ENCODE data around the gene TIMM29. TPM values are rescaled to one million over a fixed set of nuclear protein-coding genes. Genes with fewer than 3 reads are reported as not detected.

TIMM29 gene
- total RNA-seq: 10 to 100 TPM; 14.7 to 22.4 (median 20.0) TPM
- polyA plus RNA-seq: 10 to 100 TPM; 13.8 to 15.1 TPM
- long read RNA-seq, donor 1, transcript TIMM29-201 (2 exons, 1,425 nt): major isoform, 9 of 14 reads
- long read RNA-seq, donor 1, partial matches to known transcripts: 2 of 14 reads
- long read RNA-seq, donor 1, other reads (novel, unspliced or antisense): 3 of 14 reads
- long read RNA-seq, donor 2, transcript TIMM29-201 (2 exons, 1,425 nt): major isoform, 22 of 23 reads
- long read RNA-seq, donor 2, partial matches to known transcripts: 0 of 23 reads
- long read RNA-seq, donor 2, other reads (novel, unspliced or antisense): 0 of 23 reads
- long read RNA-seq, donor 3, transcript TIMM29-201 (2 exons, 1,425 nt): major isoform, 9 of 10 reads
- long read RNA-seq, donor 3, partial matches to known transcripts: 1 of 10 reads
- long read RNA-seq, donor 3, other reads (novel, unspliced or antisense): 0 of 10 reads

DNA sequence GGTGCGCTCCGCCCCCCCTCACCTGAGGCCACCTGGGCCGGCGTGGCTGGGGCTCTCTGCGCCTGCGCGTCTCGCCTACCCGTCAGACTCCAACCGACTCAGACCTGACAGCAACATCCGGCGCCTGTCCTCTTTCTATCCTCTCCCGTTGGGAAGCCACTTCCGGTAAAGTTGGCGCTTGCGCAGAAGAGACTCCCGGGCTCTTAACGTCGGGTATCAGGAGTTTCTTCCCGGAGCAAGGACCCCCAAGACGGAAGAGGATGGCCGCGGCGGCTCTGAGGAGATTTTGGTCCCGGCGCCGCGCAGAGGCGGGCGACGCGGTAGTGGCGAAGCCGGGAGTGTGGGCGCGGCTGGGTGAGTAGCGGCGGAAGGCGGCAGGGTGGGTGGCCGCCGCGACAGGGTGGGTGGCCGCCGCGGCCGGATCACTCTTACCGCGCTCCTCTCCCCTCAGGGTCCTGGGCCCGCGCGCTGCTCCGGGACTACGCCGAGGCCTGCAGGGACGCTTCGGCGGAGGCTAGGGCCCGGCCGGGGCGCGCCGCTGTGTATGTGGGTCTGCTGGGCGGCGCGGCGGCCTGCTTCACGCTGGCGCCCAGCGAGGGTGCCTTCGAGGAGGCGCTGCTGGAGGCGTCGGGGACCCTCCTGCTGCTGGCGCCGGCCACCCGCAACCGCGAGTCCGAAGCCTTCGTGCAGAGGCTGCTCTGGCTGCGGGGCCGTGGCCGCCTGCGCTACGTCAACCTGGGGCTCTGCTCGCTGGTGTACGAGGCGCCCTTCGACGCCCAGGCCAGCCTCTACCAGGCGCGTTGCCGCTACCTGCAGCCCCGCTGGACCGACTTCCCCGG is at the start of gene TIMM29, which contains the start of gene YIPF2:
Gene TIMM29 (plus strand): TSS at position 249 of the 839 bp plus-strand sequence. CDS start 12 bp downstream, at position 261.
Gene YIPF2 (minus strand): TSS at position 77 of the 839 bp plus-strand sequence. CDS start 229 bp downstream, outside the sequence.
- peak; percentile 95 to 98 (median 97) for DNase-seq
- no peaks in the 10 kb centered on the region for H3K9me3 ChIP-seq
- H3K27me3 ChIP-seq: no peaks in the 10 kb centered on the region
- H3K36me3 ChIP-seq: no peaks in the 10 kb centered on the region
- TF ChIP-seq POLR2A (IDR thresholded peaks at IDR 0.05): peak; percentile 39
- TF ChIP-seq, protein P1, sequence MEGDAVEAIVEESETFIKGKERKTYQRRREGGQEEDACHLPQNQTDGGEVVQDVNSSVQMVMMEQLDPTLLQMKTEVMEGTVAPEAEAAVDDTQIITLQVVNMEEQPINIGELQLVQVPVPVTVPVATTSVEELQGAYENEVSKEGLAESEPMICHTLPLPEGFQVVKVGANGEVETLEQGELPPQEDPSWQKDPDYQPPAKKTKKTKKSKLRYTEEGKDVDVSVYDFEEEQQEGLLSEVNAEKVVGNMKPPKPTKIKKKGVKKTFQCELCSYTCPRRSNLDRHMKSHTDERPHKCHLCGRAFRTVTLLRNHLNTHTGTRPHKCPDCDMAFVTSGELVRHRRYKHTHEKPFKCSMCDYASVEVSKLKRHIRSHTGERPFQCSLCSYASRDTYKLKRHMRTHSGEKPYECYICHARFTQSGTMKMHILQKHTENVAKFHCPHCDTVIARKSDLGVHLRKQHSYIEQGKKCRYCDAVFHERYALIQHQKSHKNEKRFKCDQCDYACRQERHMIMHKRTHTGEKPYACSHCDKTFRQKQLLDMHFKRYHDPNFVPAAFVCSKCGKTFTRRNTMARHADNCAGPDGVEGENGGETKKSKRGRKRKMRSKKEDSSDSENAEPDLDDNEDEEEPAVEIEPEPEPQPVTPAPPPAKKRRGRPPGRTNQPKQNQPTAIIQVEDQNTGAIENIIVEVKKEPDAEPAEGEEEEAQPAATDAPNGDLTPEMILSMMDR (IDR thresholded peaks at IDR 0.05): no peak
- no peak for TF ChIP-seq EP300 (IDR thresholded peaks at IDR 0.05)
- H3K4me3 ChIP-seq: peak within 1 kb of the TSS; percentile 93
- H3K4me1 ChIP-seq (ENCODE audit: insufficient read depth): peaks cover 15% of the 10 kb centered on the region
- peak within 1 kb of the TSS; percentile 69 to 70 for H3K27ac ChIP-seq
- 0 to 1% (median 0%) methylated on average over 48 to 96 of the region's 96 CpGs for WGBS, 3 donors
- intact Hi-C loops (cut with DNase I): loop anchor here in 2 of 4 donors (5.0 to 10.0 kb wide), 2 partner anchors 54 to 56 kb away; partner anchors contain the start of gene CARM1 (in 2 of the 2)

DNA sequence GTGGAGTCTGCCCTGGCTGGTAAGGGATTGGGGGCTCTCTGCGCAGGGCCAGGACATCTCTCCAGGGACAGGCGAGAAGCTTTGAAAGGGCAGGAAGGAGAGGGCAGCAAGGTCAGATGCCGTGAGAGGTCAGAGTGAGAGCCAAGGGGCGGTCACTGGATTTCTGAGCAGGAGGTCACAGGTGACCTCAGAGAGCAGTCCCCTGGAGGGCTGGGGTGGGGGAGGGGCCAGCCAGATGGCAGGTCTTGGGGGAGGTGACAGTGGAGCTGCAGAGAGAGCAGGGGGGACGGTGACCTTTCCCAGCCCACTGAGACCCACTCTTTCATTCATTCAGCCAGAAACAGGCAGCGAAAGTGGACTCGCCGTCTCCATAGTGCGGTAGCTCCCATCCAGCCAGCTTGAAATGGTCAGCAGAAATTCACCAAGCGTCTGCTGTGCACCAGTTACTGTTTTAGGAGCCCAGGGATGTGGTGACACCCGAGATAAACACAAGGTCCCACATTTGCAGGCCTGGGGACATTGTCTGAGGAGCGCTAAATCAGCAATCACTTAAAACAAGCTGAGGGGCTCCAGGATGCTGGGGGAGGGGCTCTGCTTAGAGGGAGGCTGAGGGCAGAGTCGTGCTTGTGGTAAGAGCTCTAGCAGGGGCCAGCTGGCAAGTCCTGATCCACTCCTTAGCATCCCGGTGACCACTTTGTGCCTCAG is 47.1 kb upstream of the TIMM29 start:
- H3K4me1 ChIP-seq (ENCODE audit: insufficient read depth): peaks cover 12% of the 10 kb centered on the region
- no peak for DNase-seq
- H3K27ac ChIP-seq: no peak overlapping the region

DNA sequence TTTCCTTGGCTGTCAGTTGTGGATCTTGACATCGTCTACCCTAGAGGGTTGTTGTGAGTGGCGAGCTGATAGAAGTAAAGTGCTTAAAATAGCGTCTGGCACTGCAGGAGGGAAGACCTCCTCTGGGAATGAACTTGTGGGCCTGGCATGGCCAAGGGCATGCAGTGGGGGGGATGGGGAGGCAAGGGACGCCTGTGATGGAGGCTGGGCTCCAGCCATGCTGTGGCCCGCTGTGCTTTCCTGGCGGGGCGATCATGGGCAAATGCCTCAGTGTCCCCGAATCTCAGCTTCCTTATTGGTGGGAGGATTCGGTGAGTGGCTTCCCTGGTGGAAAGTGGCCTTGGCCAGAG is 46.5 kb upstream of the TIMM29 start:
- Histone ChIP-seq H3K36me3 (no peaks in the 10 kb centered on the region), H3K4me3 (no peak overlapping the region), H3K4me1 (ENCODE audit: insufficient read depth) (peaks cover 13% of the 10 kb centered on the region), H3K9me3 (no peaks in the 10 kb centered on the region), H3K27ac (no peak overlapping the region), H3K27me3 (no peaks in the 10 kb centered on the region)
- intact Hi-C loops (cut with DNase I): no loop called here
- TF ChIP-seq, protein P1 (IDR thresholded peaks at IDR 0.05): no peak
- TF ChIP-seq POLR2A (IDR thresholded peaks at IDR 0.05): no peak
- no peak for TF ChIP-seq EP300 (IDR thresholded peaks at IDR 0.05)
- DNase-seq: no peak
- WGBS, 3 donors: 72 to 80% (median 76%) methylated on average over 9 of the region's 9 CpGs

More for the DNA sequence above, 47.1 kb upstream of the TIMM29 start:
- no peaks in the 10 kb centered on the region for H3K36me3 ChIP-seq
- no peaks in the 10 kb centered on the region for H3K27me3 ChIP-seq
- 77 to 82% (median 80%) methylated on average over 14 of the region's 14 CpGs for WGBS, 3 donors
- no peak overlapping the region for H3K4me3 ChIP-seq
- no peak for TF ChIP-seq EP300 (IDR thresholded peaks at IDR 0.05)
- no peak for TF ChIP-seq POLR2A (IDR thresholded peaks at IDR 0.05)
- TF ChIP-seq, protein P1 (IDR thresholded peaks at IDR 0.05): no peak
- no peaks in the 10 kb centered on the region for H3K9me3 ChIP-seq
- intact Hi-C loops (cut with DNase I): no loop called here

DNA sequence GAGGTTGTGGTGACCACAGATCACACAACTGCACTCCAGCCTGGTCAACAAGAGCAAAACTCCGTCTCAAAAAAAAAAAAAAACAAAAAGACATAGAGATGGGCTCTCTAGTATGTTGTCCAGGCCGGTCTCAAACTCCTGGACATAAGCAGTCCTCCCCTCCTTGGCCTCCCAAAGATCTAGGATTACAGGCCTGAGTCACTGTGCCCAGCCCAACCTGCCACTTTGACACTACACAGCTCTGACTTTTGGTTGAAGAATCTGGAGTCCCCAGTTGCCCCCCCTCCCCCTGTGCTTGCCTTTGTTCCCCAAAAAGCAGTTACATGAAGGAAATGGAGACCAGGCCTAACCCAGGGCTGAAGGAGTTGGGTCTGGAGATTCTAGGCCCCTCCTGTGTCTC is 44.3 kb upstream of the TIMM29 start:
- no peaks in the 10 kb centered on the region for H3K36me3 ChIP-seq
- H3K9me3 ChIP-seq: no peaks in the 10 kb centered on the region
- no peak for DNase-seq
- 76 to 89% (median 80%) methylated on average over 2 of the region's 2 CpGs for WGBS, 3 donors
- intact Hi-C loops (cut with DNase I): no loop called here
- no peaks in the 10 kb centered on the region for H3K27me3 ChIP-seq
- TF ChIP-seq POLR2A (IDR thresholded peaks at IDR 0.05): no peak
- H3K4me1 ChIP-seq (ENCODE audit: insufficient read depth): peaks cover 15% of the 10 kb centered on the region
- H3K27ac ChIP-seq: no peak overlapping the region
- no peak overlapping the region for H3K4me3 ChIP-seq
